Liver (tissue), 3 donors: ENCODE data around the gene HYAL4.

ENCODE experiments used
- FOXA1 ChIP-seq: IDR thresholded peaks from 2 replicates; pipeline ENCODE4 v1.6.1; 2016; ENCODE audit warnings: antibody characterized with exemption
- HNF4A ChIP-seq, 2 donors: conservative IDR thresholded peaks; 2 replicates each; pipeline ENCODE4 v1.6.1; 2016; ENCODE audit warnings: antibody characterized with exemption in 2 of 2, mild to moderate bottlenecking in 2 of 2
- MAX ChIP-seq: IDR thresholded peaks from 2 replicates; pipeline ENCODE4 v1.6.1; 2016; ENCODE audit warnings: antibody characterized with exemption
- RAD21 ChIP-seq, 2 donors: IDR thresholded peaks; 2 replicates each; pipeline ENCODE4 v1.6.1; 2016; ENCODE audit warnings: antibody characterized with exemption in 2 of 2, mild to moderate bottlenecking in 2 of 2
- SP1 ChIP-seq: IDR thresholded peaks from 2 replicates; pipeline ENCODE4 v1.6.1; 2018; ENCODE audit warnings: antibody characterized with exemption, mild to moderate bottlenecking
- TAF1 ChIP-seq: conservative IDR thresholded peaks from 2 replicates; pipeline ENCODE4 v1.6.1; 2016; ENCODE audit warnings: antibody characterized with exemption, mild to moderate bottlenecking
- ZBTB33 ChIP-seq: IDR thresholded peaks from 2 replicates; pipeline ENCODE4 v1.6.1; 2016; ENCODE audit warnings: antibody characterized with exemption
- TF ChIP-seq, protein P1 (sequence below): fragments of 150-350 bp; IDR thresholded peaks from 2 replicates; pipeline ENCODE4 v1.5.1; 2017; ENCODE audit warnings: improper control_type of control experiment, low read depth, low read length; ENCODE audit not compliant: missing input control
- TF ChIP-seq, protein P2 (sequence below): IDR thresholded peaks from 2 replicates; pipeline ENCODE4 v1.6.1; 2016; ENCODE audit warnings: antibody characterized with exemption, mild to moderate bottlenecking
- donor health status: healthy.
- donor health status: healthy.

- no peak for TF ChIP-seq TAF1
- TF ChIP-seq, protein P1, sequence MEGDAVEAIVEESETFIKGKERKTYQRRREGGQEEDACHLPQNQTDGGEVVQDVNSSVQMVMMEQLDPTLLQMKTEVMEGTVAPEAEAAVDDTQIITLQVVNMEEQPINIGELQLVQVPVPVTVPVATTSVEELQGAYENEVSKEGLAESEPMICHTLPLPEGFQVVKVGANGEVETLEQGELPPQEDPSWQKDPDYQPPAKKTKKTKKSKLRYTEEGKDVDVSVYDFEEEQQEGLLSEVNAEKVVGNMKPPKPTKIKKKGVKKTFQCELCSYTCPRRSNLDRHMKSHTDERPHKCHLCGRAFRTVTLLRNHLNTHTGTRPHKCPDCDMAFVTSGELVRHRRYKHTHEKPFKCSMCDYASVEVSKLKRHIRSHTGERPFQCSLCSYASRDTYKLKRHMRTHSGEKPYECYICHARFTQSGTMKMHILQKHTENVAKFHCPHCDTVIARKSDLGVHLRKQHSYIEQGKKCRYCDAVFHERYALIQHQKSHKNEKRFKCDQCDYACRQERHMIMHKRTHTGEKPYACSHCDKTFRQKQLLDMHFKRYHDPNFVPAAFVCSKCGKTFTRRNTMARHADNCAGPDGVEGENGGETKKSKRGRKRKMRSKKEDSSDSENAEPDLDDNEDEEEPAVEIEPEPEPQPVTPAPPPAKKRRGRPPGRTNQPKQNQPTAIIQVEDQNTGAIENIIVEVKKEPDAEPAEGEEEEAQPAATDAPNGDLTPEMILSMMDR: no peak
- TF ChIP-seq, protein P2, sequence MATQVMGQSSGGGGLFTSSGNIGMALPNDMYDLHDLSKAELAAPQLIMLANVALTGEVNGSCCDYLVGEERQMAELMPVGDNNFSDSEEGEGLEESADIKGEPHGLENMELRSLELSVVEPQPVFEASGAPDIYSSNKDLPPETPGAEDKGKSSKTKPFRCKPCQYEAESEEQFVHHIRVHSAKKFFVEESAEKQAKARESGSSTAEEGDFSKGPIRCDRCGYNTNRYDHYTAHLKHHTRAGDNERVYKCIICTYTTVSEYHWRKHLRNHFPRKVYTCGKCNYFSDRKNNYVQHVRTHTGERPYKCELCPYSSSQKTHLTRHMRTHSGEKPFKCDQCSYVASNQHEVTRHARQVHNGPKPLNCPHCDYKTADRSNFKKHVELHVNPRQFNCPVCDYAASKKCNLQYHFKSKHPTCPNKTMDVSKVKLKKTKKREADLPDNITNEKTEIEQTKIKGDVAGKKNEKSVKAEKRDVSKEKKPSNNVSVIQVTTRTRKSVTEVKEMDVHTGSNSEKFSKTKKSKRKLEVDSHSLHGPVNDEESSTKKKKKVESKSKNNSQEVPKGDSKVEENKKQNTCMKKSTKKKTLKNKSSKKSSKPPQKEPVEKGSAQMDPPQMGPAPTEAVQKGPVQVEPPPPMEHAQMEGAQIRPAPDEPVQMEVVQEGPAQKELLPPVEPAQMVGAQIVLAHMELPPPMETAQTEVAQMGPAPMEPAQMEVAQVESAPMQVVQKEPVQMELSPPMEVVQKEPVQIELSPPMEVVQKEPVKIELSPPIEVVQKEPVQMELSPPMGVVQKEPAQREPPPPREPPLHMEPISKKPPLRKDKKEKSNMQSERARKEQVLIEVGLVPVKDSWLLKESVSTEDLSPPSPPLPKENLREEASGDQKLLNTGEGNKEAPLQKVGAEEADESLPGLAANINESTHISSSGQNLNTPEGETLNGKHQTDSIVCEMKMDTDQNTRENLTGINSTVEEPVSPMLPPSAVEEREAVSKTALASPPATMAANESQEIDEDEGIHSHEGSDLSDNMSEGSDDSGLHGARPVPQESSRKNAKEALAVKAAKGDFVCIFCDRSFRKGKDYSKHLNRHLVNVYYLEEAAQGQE: no peak
- no peak for TF ChIP-seq MAX
- no peak for TF ChIP-seq RAD21 (IDR thresholded peaks at IDR 0.05)
- no peak for TF ChIP-seq ZBTB33
- no peak for TF ChIP-seq FOXA1
- no peak for TF ChIP-seq HNF4A (conservative IDR thresholded peaks at IDR 0.05)
- no peak for TF ChIP-seq SP1
Measured at GRCh38 chr7:123836656-123837055, 8.3 kb upstream of the HYAL4 start.
